HepG2 (cell line): Measurements from ENCODE around the gene USP17L19. TPM values are rescaled to one million over a fixed set of nuclear protein-coding genes. Genes with fewer than 3 reads are reported as not detected.
"Not testable (repeated sequence)": the region's sequence is repeated elsewhere in the genome, so short reads cannot be mapped to it uniquely, and the experiment has no call there.

Experiments used
- ATAC-seq: fragments of 200-7000 bp; cut with Tn5 transposase; 3 replicates; pipeline ENCODE4 v1.9.1; 2020; ENCODE audit warnings: mild to moderate bottlenecking, moderate library complexity
- Bru-seq: library from RNA; stranded (reverse); fragments of 400-500 nt; gene quantifications from one replicate; lab custom pipeline; 2021; lab: Mats Ljungman, UMichigan
- BruChase-seq, 2 experiments: library from RNA; stranded (reverse); fragments of 400-500 nt; gene quantifications; one replicate each; lab custom pipeline; 2021; lab: Mats Ljungman, UMichigan
- BruUV-seq: library from RNA; stranded (reverse); fragments of 400-500 nt; replicated peaks from 2 replicates; lab custom pipeline; 2021; lab: Mats Ljungman, UMichigan
- CTCF ChIA-PET: fragments of 300-600 bp; formaldehyde crosslinking; extraction: SDS; loops from one replicate; lab custom pipeline; 2021; ENCODE audit warnings: low total read pairs, inconsistent platforms, low intra/inter-chr PET ratio; lab: Yijun Ruan, JAX
- POLR2A ChIA-PET: fragments of 350-600 bp; sonication (Branson Sonifier 250); formaldehyde crosslinking; loops from one replicate; lab custom pipeline; 2020; ENCODE audit warnings: antibody characterized with exemption, inconsistent platforms; lab: Yijun Ruan, JAX
- DNase-seq: peaks from one replicate; pipeline ENCODE4 v3.0.0-alpha.2; 2015; ENCODE audit warnings: low spot score
- FAIRE-seq: peaks from 3 replicates; lab custom pipeline; 2011; peaks lifted over from hg19 to GRCh38; lab: Jason Lieb, UNC
- H2AFZ ChIP-seq: one replicate; pipeline ENCODE4 v1.6.1; 2011; ENCODE audit warnings: low read length, inconsistent platforms
- H3K27ac ChIP-seq: fragments of 300-600 bp; 3 replicates; pipeline ENCODE4 v1.8.0; 2011; ENCODE audit warnings: mixed run types, mild to moderate bottlenecking, mixed read lengths, low read length, inconsistent platforms; ENCODE audit not compliant: insufficient read depth; ENCODE audit errors: extremely low read length
- H3K27me3 ChIP-seq, 2 experiments: fragments of 200-600 bp in 1 of 2; 2 replicates in 1 of 2; 3 replicates in 1 of 2; pipeline versions ENCODE4 v1.6.0 to v1.8.0; 2011; ENCODE audit warnings: low read length in 2 of 2, mild to moderate bottlenecking in 2 of 2, moderate library complexity in 2 of 2, inconsistent platforms in 1 of 2; ENCODE audit not compliant: insufficient read depth in 2 of 2, control insufficient read depth in 1 of 2
- H3K36me3 ChIP-seq, 2 experiments: fragments of 200-600 bp in 1 of 2; replicated peaks in 1 of 2; 2 replicates in 1 of 2; 3 replicates in 1 of 2; pipeline versions ENCODE4 v1.5.1 to v1.8.0; 2011; ENCODE audit warnings: low read length in 2 of 2, inconsistent platforms in 1 of 2; ENCODE audit not compliant: insufficient read depth in 2 of 2, control insufficient read depth in 1 of 2
- H3K4me1 ChIP-seq: 2 replicates; pipeline ENCODE4 v1.5.1; 2012; ENCODE audit warnings: low read length, inconsistent platforms; ENCODE audit not compliant: insufficient read depth
- H3K4me2 ChIP-seq: 2 replicates; pipeline ENCODE4 v1.6.0; 2011; ENCODE audit warnings: low read depth, low read length, inconsistent platforms
- H3K4me3 ChIP-seq, 3 experiments: fragments of 200-600 bp in 1 of 3; sonication (generic), shearing (Covaris generic) in 1 of 3; replicated peaks in 1 of 3; 2 replicates each; pipeline ENCODE4 v1.5.1; 2011 to 2016; ENCODE audit warnings: low read length in 3 of 3, inconsistent platforms in 2 of 3, low read depth in 2 of 3, mild to moderate bottlenecking in 2 of 3, control low read depth in 1 of 3, mixed read lengths in 1 of 3; ENCODE audit not compliant: insufficient read depth in 1 of 3
- H3K79me2 ChIP-seq: one replicate; pipeline ENCODE4 v1.6.1; 2011; ENCODE audit warnings: low read length, inconsistent platforms; ENCODE audit not compliant: insufficient read depth
- H3K9ac ChIP-seq: 2 replicates; pipeline ENCODE4 v1.6.0; 2011; ENCODE audit warnings: mild to moderate bottlenecking, low read depth, low read length, inconsistent platforms; ENCODE audit not compliant: insufficient read depth
- H3K9me3 ChIP-seq: 2 replicates; pipeline ENCODE4 v1.5.1; 2012; ENCODE audit warnings: mild to moderate bottlenecking, low read length
- H4K20me1 ChIP-seq: 2 replicates; pipeline ENCODE4 v1.6.0; 2011; ENCODE audit warnings: inconsistent platforms, mild to moderate bottlenecking, low read length, moderate library complexity; ENCODE audit not compliant: insufficient read depth
- WGBS: methylation state at CpG from one replicate; pipeline ENCODE4 v1.1.6; 2017; ENCODE audit warnings: low lambda C conversion rate; 5-methylcytosine and 5-hydroxymethylcytosine counted together
- in situ Hi-C: cut with HindIII; loops from 2 replicates; pipeline ENCODE4 v1.10.0; 2017; ENCODE audit warnings: low pct_unique_long_range_greater_than_20kb; ENCODE audit not compliant: extremely low pct_ligation_motif_present
- intact Hi-C: fragments of 100-400 bp; cut with micrococcal nuclease; formaldehyde crosslinking; loops from one replicate; pipeline ENCODE4 v1.10.0; 2022; ENCODE audit not compliant: unreplicated experiment
- long read RNA-seq, 2 experiments: library from RNA in 1 of 2; library from polyadenylated mRNA in 1 of 2; stranded (forward) in 1 of 2; unstranded in 1 of 2; transcript quantifications; one replicate each; pipeline ENCODE4 v2.0.0, GENCODE V29; 2019 to 2022
- polyA minus RNA-seq, 3 experiments: library from RNA; depleted of rRNA, polyadenylated mRNA; stranded (reverse); fragments of >200 nt; gene quantifications; 2 replicates each; pipeline ENCODE4 v1.2.3, GENCODE V29; 2011; ENCODE audit warnings: low replicate concordance in 1 of 3
- polyA plus RNA-seq, 8 experiments: library from polyadenylated mRNA; depleted of rRNA in 3 of 8; stranded (reverse) in 7 of 8; unstranded in 1 of 8; fragments of >200 nt; fragmentation: Illumina TruSeq in 4 of 8; extraction: Trizol in 4 of 8; gene quantifications; 2 replicates each; pipeline versions ENCODE4 v1.2.1 to v1.2.3, GENCODE V29; 2011 to 2016; ENCODE audit warnings: low read depth in 4 of 8, missing spikeins in 1 of 8, mixed read lengths in 1 of 8; ENCODE audit not compliant: insufficient read depth in 1 of 8
- total RNA-seq, 5 experiments: library from RNA; depleted of rRNA; stranded (reverse); fragments of >200 nt; fragmentation: Illumina TruSeq; extraction: Trizol; gene quantifications; 2 replicates each; pipeline ENCODE4 v1.2.3, GENCODE V29; 2016; ENCODE audit warnings: low read depth in 1 of 5

USP17L19 gene
- total RNA-seq (2016; rRNA removed; fragmentation: Illumina TruSeq; extraction: Trizol) (not detected in 2 replicates), polyA plus RNA-seq (2011; rRNA removed) (not detected in 2 replicates), polyA minus RNA-seq (2011; rRNA and poly(A)+ RNA removed; ENCODE audit: low replicate concordance) (not detected in 2 replicates), Bru-seq, nascent RNA (not detected), BruChase-seq, experiment 1, labeled RNA remaining after a 6-hour chase (not detected), BruChase-seq, experiment 2, labeled RNA remaining after a 2-hour chase (not detected)
- not detected in 2 replicates for total RNA-seq (2016; cell fraction: cytosol; rRNA removed; fragmentation: Illumina TruSeq; extraction: Trizol; ENCODE audit: low read depth)
- total RNA-seq (2016; cell fraction: insoluble cytoplasmic fraction; rRNA removed; fragmentation: Illumina TruSeq; extraction: Trizol): not detected in 2 replicates
- not detected in 2 replicates for total RNA-seq (2016; cell fraction: membrane; rRNA removed; fragmentation: Illumina TruSeq; extraction: Trizol)
- not detected in 2 replicates for total RNA-seq (2016; cell fraction: nucleus; rRNA removed; fragmentation: Illumina TruSeq; extraction: Trizol)
- not detected in 2 replicates for polyA plus RNA-seq (2011; cell fraction: cytosol; rRNA removed)
- polyA plus RNA-seq (2011; cell fraction: nucleus; rRNA removed): not detected in 2 replicates
- polyA plus RNA-seq (2012): not detected in 2 replicates
- polyA plus RNA-seq (2016; cell fraction: cytosol; fragmentation: Illumina TruSeq; extraction: Trizol; ENCODE audit: low read depth): not detected in 2 replicates
- not detected in 2 replicates for polyA plus RNA-seq (2016; cell fraction: insoluble cytoplasmic fraction; fragmentation: Illumina TruSeq; extraction: Trizol; ENCODE audit: low read depth)
- not detected in 2 replicates for polyA plus RNA-seq (2016; cell fraction: membrane; fragmentation: Illumina TruSeq; extraction: Trizol; ENCODE audit: low read depth)
- not detected in 2 replicates for polyA plus RNA-seq (2016; cell fraction: nucleus; fragmentation: Illumina TruSeq; extraction: Trizol; ENCODE audit: insufficient read depth, low read depth)
- not detected in 2 replicates for polyA minus RNA-seq (2011; cell fraction: cytosol; rRNA and poly(A)+ RNA removed)
- not detected in 2 replicates for polyA minus RNA-seq (2011; cell fraction: nucleus; rRNA and poly(A)+ RNA removed)
- long read RNA-seq, experiment 1: 0 reads
- long read RNA-seq, experiment 2: 0 reads

DNA sequence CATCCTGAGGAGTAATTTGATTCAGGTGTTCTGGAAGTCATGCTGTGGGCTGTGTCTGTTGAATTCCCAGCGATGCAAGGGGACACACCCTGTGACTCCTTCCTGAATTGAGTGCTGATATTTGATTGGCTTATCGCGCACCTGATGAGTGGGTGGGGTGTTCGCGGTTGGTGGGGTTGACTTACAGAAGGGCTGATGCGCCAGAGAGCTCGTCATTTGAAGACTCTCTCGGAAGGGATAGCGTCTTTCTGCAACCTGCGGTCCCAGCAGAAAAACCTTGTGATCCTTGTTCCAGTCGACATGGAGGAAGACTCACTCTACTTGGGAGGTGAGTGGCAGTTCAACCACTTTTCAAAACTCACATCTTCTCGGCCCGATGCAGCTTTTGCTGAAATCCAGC is at the start of gene USP17L19:
Gene USP17L19 (plus strand): TSS at position 301 of the 400 bp plus-strand sequence. CDS start 0 bp downstream, at position 301.
- H4K20me1 ChIP-seq, DNase-seq, H3K4me1 ChIP-seq, CTCF ChIA-PET, H2AFZ ChIP-seq, intact Hi-C loops, ATAC-seq, FAIRE-seq, H3K9me3 ChIP-seq, BruUV-seq, H3K27ac ChIP-seq, POLR2A ChIA-PET, H3K36me3 ChIP-seq, H3K27me3 ChIP-seq, H3K4me2 ChIP-seq, H3K4me3 ChIP-seq, H3K79me2 ChIP-seq, in situ Hi-C loops, H3K9ac ChIP-seq: not testable (repeated sequence)
- WGBS: no CpG with 5 or more reads among the region's 13 CpGs

DNA sequence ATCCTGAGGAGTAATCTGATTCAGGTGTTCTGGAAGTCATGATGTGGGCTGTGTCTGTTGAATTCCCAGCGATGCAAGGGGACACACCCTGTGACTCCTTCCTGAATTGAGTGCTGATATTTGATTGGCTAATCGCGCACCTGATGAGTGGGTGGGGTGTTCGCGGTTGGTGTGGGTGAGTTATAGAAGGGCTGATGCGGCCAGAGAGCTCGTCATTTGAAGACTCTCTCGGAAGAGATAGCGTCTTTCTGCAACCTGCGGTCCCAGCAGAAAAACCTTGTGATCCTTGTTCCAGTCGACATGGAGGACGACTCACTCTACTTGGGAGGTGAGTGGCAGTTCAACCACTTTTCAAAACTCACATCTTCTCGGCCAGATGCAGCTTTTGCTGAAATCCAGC is 42.8 kb upstream of the USP17L19 start, which contains the start of gene USP17L10:
Gene USP17L10 (plus strand): TSS at position 301 of the 400 bp plus-strand sequence. CDS start 0 bp downstream, at position 301.
- not testable (repeated sequence) for DNase-seq, H3K79me2 ChIP-seq

GRCh38 chr4:9214701-9215100 is 38.5 kb upstream of the USP17L19 start:
- in situ Hi-C loops, H3K27ac ChIP-seq, H4K20me1 ChIP-seq, H3K4me1 ChIP-seq, BruUV-seq, H3K9me3 ChIP-seq, H3K27me3 ChIP-seq, H3K9ac ChIP-seq, CTCF ChIA-PET, ATAC-seq, POLR2A ChIA-PET, H2AFZ ChIP-seq, DNase-seq, H3K4me3 ChIP-seq, H3K4me2 ChIP-seq, H3K79me2 ChIP-seq, H3K36me3 ChIP-seq, intact Hi-C loops, FAIRE-seq: not testable (repeated sequence)
- WGBS: 41% methylated on average over 12 of the region's 14 CpGs

More for the DNA sequence above, 42.8 kb upstream of the USP17L19 start, which contains the start of gene USP17L10:
- H2AFZ ChIP-seq, ATAC-seq, H3K36me3 ChIP-seq, in situ Hi-C loops, H3K4me2 ChIP-seq, H3K4me1 ChIP-seq, CTCF ChIA-PET, intact Hi-C loops, H3K4me3 ChIP-seq, POLR2A ChIA-PET, H4K20me1 ChIP-seq, H3K27ac ChIP-seq, H3K27me3 ChIP-seq, H3K9me3 ChIP-seq, BruUV-seq, H3K9ac ChIP-seq, FAIRE-seq: not testable (repeated sequence)
- WGBS: 75% methylated on average over 4 of the region's 13 CpGs
